SK-N-SH (cell line): ENCODE results near the gene HERC4. TPM values are rescaled to one million over a fixed set of nuclear protein-coding genes. Genes with fewer than 3 reads are reported as not detected.

ENCODE experiments used
- CTCF ChIA-PET: fragments of 300-600, 350-600 bp; formaldehyde crosslinking; extraction: SDS; loops from one replicate; lab custom pipeline; 2021; lab: Yijun Ruan, JAX
- POLR2A ChIA-PET: fragments of 350-600 bp; sonication (Branson Sonifier 250); formaldehyde crosslinking; extraction: SDS; loops from one replicate; lab custom pipeline; 2020; ENCODE audit warnings: antibody characterized with exemption, inconsistent platforms; lab: Yijun Ruan, JAX
- DNase-seq: peaks from one replicate; pipeline ENCODE4 v3.0.0; 2012
- H2AFZ ChIP-seq: fragments of 200-600 bp; sonication (generic); 2 replicates; pipeline ENCODE4 v1.8.1; 2016; ENCODE audit warnings: antibody characterized with exemption, mild to moderate bottlenecking, low read depth
- H3F3A ChIP-seq: fragments of 200-600 bp; sonication (generic); replicated peaks from 2 replicates; pipeline ENCODE3; 2016; ENCODE audit warnings: antibody characterized with exemption, mild to moderate bottlenecking; ENCODE audit not compliant: insufficient read depth
- H3K27ac ChIP-seq, 2 experiments: fragments of 200-500 bp in 1 of 2; fragments of 200-600 bp in 1 of 2; sonication (Bioruptor generic) in 1 of 2; sonication (generic), shearing (Covaris generic) in 1 of 2; 2 replicates each; pipeline versions ENCODE4 v1.5.1 to v1.6.1; 2014 to 2016; ENCODE audit warnings: low read depth in 2 of 2, inconsistent platforms in 1 of 2, low read length in 1 of 2, mild to moderate bottlenecking in 1 of 2, mixed read lengths in 1 of 2
- H3K27me3 ChIP-seq: fragments of 200-600 bp; sonication (generic), shearing (Covaris generic); 2 replicates; pipeline ENCODE4 v1.6.1; 2016; ENCODE audit warnings: mixed run types; ENCODE audit not compliant: insufficient read depth
- H3K36me3 ChIP-seq, 2 experiments: fragments of 200-500 bp in 1 of 2; fragments of 200-600 bp in 1 of 2; sonication (Bioruptor generic) in 1 of 2; sonication (generic) in 1 of 2; replicated peaks in 1 of 2; 2 replicates each; pipeline versions ENCODE3 to v1.5.1; 2014 to 2016; ENCODE audit warnings: low read length in 1 of 2, mild to moderate bottlenecking in 1 of 2; ENCODE audit not compliant: insufficient read depth in 2 of 2, control insufficient read depth in 1 of 2
- H3K4me1 ChIP-seq, 2 experiments: fragments of 200-500 bp in 1 of 2; fragments of 200-600 bp in 1 of 2; sonication (Bioruptor generic) in 1 of 2; sonication (generic), shearing (Covaris generic) in 1 of 2; 2 replicates each; pipeline versions ENCODE4 v1.5.1 to v1.6.1; 2014 to 2016; ENCODE audit warnings: low read depth in 1 of 2, low read length in 1 of 2, mixed run types in 1 of 2; ENCODE audit not compliant: insufficient read depth in 2 of 2, control insufficient read depth in 1 of 2
- H3K4me2 ChIP-seq: fragments of 200-600 bp; sonication (generic), shearing (Covaris generic); 2 replicates; pipeline ENCODE4 v1.6.1; 2017; ENCODE audit warnings: mixed run types
- H3K4me3 ChIP-seq, 2 experiments: fragments of 200-500 bp in 1 of 2; fragments of 200-600 bp in 1 of 2; sonication (Bioruptor generic) in 1 of 2; sonication (generic), shearing (Covaris generic) in 1 of 2; 2 replicates each; pipeline versions ENCODE4 v1.5.1 to v1.8.1; 2014 to 2016; ENCODE audit warnings: low read depth in 2 of 2, inconsistent platforms in 1 of 2, low read length in 1 of 2, mild to moderate bottlenecking in 1 of 2, mixed read lengths in 1 of 2, moderate library complexity in 1 of 2
- H3K79me2 ChIP-seq: fragments of 200-600 bp; sonication (generic); 2 replicates; pipeline ENCODE4 v1.8.1; 2017; ENCODE audit warnings: mild to moderate bottlenecking; ENCODE audit not compliant: insufficient read depth
- H3K9ac ChIP-seq: fragments of 200-600 bp; sonication (generic); 2 replicates; pipeline ENCODE4 v1.6.1; 2017; ENCODE audit warnings: mixed run types
- H3K9me2 ChIP-seq: fragments of 200-600 bp; sonication (generic); 2 replicates; pipeline ENCODE4 v1.6.1; 2017; ENCODE audit warnings: mixed run types
- H3K9me3 ChIP-seq: fragments of 200-600 bp; sonication (generic); 2 replicates; pipeline ENCODE4 v1.6.1; 2017; ENCODE audit warnings: mixed run types, mild to moderate bottlenecking, moderate library complexity
- H4K20me1 ChIP-seq: fragments of 200-600 bp; sonication (generic); 2 replicates; pipeline ENCODE4 v1.6.1; 2017; ENCODE audit warnings: mild to moderate bottlenecking, mixed run types; ENCODE audit not compliant: insufficient read depth
- EP300 ChIP-seq, 2 experiments: IDR thresholded peaks; 2 replicates each; pipeline versions ENCODE4 v1.4.0 to v1.6.1; 2012; ENCODE audit warnings: borderline replicate concordance in 1 of 2, low read depth in 1 of 2, low read length in 1 of 2
- EZH2phosphoT487 ChIP-seq: fragments of 200-600 bp; sonication (generic); IDR thresholded peaks from 2 replicates; pipeline ENCODE4 v1.6.1; 2017; ENCODE audit warnings: low read depth, mixed run types, mild to moderate bottlenecking, antibody characterized with exemption, moderate library complexity, borderline replicate concordance
- FOSL2 ChIP-seq: IDR thresholded peaks from 2 replicates; pipeline ENCODE4 v1.4.0; 2012; ENCODE audit warnings: low read depth, mild to moderate bottlenecking, moderate library complexity, borderline replicate concordance
- FOXJ3 ChIP-seq: sonication (generic); formaldehyde crosslinking; IDR thresholded peaks from 2 replicates; pipeline ENCODE4 v1.5.1; 2020; ENCODE audit warnings: mild to moderate bottlenecking, missing genetic modification reagents
- FOXM1 ChIP-seq: IDR thresholded peaks from 2 replicates; pipeline ENCODE4 v1.4.0; 2012; ENCODE audit warnings: low read depth, mild to moderate bottlenecking
- GABPA ChIP-seq: IDR thresholded peaks from 2 replicates; pipeline ENCODE4 v1.4.0; 2012; ENCODE audit warnings: low read depth, mild to moderate bottlenecking
- MXI1 ChIP-seq: IDR thresholded peaks from 2 replicates; pipeline ENCODE4 v1.6.1; 2012; ENCODE audit warnings: mild to moderate bottlenecking, low read depth, low read length, improper control_type of control experiment
- NRF1 ChIP-seq: IDR thresholded peaks from 2 replicates; pipeline ENCODE4 v1.6.1; 2012; ENCODE audit warnings: low read depth, mild to moderate bottlenecking, low read length
- RCOR1 ChIP-seq: fragments of 150-350 bp; IDR thresholded peaks from 2 replicates; pipeline ENCODE4 v1.6.1; 2017; ENCODE audit warnings: antibody characterized with exemption, low read length
- REST ChIP-seq: IDR thresholded peaks from 2 replicates; pipeline ENCODE4 v1.6.1; 2012; ENCODE audit warnings: mild to moderate bottlenecking, low read depth, low read length, moderate library complexity
- TAF1 ChIP-seq: IDR thresholded peaks from 2 replicates; pipeline ENCODE4 v1.6.1; 2012; ENCODE audit warnings: low read depth, mild to moderate bottlenecking, low read length, moderate library complexity, borderline replicate concordance
- TCF12 ChIP-seq: IDR thresholded peaks from 2 replicates; pipeline ENCODE4 v1.4.0; 2012
- TEAD4 ChIP-seq: IDR thresholded peaks from 2 replicates; pipeline ENCODE4 v1.4.0; 2012; ENCODE audit warnings: mild to moderate bottlenecking, borderline replicate concordance; ENCODE audit not compliant: insufficient read depth
- USF2 ChIP-seq: fragments of 150-350 bp; IDR thresholded peaks from 2 replicates; pipeline ENCODE4 v1.6.1; 2017; ENCODE audit warnings: antibody characterized with exemption, low read length, low read depth, borderline replicate concordance
- WGBS: methylation state at CpG from one replicate; pipeline ENCODE4 v1.1.6; 2017; ENCODE audit warnings: low lambda C conversion rate; 5-methylcytosine and 5-hydroxymethylcytosine counted together
- polyA plus RNA-seq, 3 experiments: library from polyadenylated mRNA; depleted of rRNA; stranded (reverse); fragments of >200 nt; gene quantifications; 2 replicates each; pipeline ENCODE4 v1.2.3, GENCODE V29; 2012
- TF ChIP-seq, protein P1 (sequence below): IDR thresholded peaks from 2 replicates; pipeline ENCODE4 v1.4.0; 2012; ENCODE audit warnings: low read depth, borderline replicate concordance
- TF ChIP-seq, protein P2 (sequence below): IDR thresholded peaks from 2 replicates; pipeline ENCODE4 v1.4.0; 2012; ENCODE audit warnings: low read depth
- TF ChIP-seq, protein P3 (sequence below): IDR thresholded peaks from 2 replicates; pipeline ENCODE4; 2012
- TF ChIP-seq, protein P4 (sequence below): IDR thresholded peaks from 2 replicates; pipeline ENCODE4 v1.4.0; 2012; ENCODE audit warnings: low read depth, borderline replicate concordance

Gene HERC4
- polyA plus RNA-seq, 1 of the 3 experiments (the other 2 are of a cell fraction): 16.2 TPM

GRCh38 chr10:67935223-67935622, 139.9 kb downstream of the HERC4 start:
- WGBS: 98% methylated on average over 9 of the region's 9 CpGs
- H3K9me3 ChIP-seq: no peaks in the 10 kb centered on the region
- H3K9ac ChIP-seq: no peak overlapping the region
- TF ChIP-seq, protein P1, sequence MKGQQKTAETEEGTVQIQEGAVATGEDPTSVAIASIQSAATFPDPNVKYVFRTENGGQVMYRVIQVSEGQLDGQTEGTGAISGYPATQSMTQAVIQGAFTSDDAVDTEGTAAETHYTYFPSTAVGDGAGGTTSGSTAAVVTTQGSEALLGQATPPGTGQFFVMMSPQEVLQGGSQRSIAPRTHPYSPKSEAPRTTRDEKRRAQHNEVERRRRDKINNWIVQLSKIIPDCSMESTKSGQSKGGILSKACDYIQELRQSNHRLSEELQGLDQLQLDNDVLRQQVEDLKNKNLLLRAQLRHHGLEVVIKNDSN: no peak
- TF ChIP-seq TCF12 (no peak), USF2 (no peak), NRF1 (no peak), GABPA (no peak), FOSL2 (no peak), MXI1 (no peak)
- TF ChIP-seq, protein P2, sequence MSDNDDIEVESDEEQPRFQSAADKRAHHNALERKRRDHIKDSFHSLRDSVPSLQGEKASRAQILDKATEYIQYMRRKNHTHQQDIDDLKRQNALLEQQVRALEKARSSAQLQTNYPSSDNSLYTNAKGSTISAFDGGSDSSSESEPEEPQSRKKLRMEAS: no peak
- TF ChIP-seq, protein P3, sequence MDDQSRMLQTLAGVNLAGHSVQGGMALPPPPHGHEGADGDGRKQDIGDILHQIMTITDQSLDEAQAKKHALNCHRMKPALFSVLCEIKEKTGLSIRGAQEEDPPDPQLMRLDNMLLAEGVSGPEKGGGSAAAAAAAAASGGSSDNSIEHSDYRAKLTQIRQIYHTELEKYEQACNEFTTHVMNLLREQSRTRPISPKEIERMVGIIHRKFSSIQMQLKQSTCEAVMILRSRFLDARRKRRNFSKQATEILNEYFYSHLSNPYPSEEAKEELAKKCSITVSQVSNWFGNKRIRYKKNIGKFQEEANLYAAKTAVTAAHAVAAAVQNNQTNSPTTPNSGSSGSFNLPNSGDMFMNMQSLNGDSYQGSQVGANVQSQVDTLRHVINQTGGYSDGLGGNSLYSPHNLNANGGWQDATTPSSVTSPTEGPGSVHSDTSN: no peak
- DNase-seq: no peak
- no peaks in the 10 kb centered on the region for H3K27me3 ChIP-seq
- ChIA-PET CTCF (no interaction called here), POLR2A (no interaction called here)
- H3K9me2 ChIP-seq: no peaks in the 10 kb centered on the region
- H3K36me3 ChIP-seq: peaks cover 53 to 76% of the 10 kb centered on the region in 2 experiments
- H4K20me1 ChIP-seq: no peaks in the 10 kb centered on the region
- no peaks in the 10 kb centered on the region for H3K79me2 ChIP-seq
- H3F3A ChIP-seq: peaks cover 9% of the 10 kb centered on the region
- H3K4me2 ChIP-seq: no peak overlapping the region
- H2AFZ ChIP-seq: no peak overlapping the region
- no peak overlapping the region for H3K27ac ChIP-seq
- 0 out of 4 replicates have a peak, but pooled peaks cover 0 to 10% of the 10 kb centered on the region in 2 experiments for H3K4me1 ChIP-seq
- no peak overlapping the region for H3K4me3 ChIP-seq

DNA sequence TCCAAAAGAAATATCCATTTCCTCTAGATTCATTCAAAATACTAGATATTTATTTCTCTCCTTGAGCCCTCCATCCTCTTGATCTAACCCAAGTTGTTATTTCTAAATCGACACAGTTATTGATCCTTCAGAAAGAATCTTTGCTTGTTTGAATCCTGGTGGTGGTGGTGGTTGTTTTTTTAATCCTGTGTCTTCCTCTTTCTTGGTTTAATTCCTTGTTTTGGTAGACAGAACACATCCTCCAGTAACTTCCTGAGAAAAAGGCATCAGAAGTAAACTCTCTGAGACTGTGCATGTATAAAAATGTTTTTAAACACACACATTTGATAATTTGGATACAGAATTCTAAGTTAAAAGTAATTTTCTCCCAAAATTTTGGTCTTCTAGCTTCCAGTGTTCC, 140.7 kb downstream of the HERC4 start:
- no peak overlapping the region for H3K27ac ChIP-seq
- TF ChIP-seq, protein P4, sequence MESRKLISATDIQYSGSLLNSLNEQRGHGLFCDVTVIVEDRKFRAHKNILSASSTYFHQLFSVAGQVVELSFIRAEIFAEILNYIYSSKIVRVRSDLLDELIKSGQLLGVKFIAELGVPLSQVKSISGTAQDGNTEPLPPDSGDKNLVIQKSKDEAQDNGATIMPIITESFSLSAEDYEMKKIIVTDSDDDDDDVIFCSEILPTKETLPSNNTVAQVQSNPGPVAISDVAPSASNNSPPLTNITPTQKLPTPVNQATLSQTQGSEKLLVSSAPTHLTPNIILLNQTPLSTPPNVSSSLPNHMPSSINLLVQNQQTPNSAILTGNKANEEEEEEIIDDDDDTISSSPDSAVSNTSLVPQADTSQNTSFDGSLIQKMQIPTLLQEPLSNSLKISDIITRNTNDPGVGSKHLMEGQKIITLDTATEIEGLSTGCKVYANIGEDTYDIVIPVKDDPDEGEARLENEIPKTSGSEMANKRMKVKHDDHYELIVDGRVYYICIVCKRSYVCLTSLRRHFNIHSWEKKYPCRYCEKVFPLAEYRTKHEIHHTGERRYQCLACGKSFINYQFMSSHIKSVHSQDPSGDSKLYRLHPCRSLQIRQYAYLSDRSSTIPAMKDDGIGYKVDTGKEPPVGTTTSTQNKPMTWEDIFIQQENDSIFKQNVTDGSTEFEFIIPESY: no peak
- TF ChIP-seq REST (no peak), EZH2phosphoT487 (no peak), EP300 (IDR thresholded peaks at IDR 0.05; ENCODE audit: borderline replicate concordance in 1 of 2, low read depth in 1 of 2, low read length in 1 of 2) (no peak), TEAD4 (no peak), MXI1 (no peak), TCF12 (no peak), GABPA (no peak), TAF1 (no peak), RCOR1 (no peak), FOXM1 (no peak), FOXJ3 (CRISPR knock-in tag) (no peak)
- TF ChIP-seq, protein P1: no peak

More for the DNA sequence above, 140.7 kb downstream of the HERC4 start:
- Histone ChIP-seq H3K79me2 (no peaks in the 10 kb centered on the region), H3K9me3 (no peaks in the 10 kb centered on the region), H3F3A (peaks cover 9% of the 10 kb centered on the region), H3K4me2 (no peak overlapping the region), H3K9me2 (no peaks in the 10 kb centered on the region), H3K4me3 (no peak overlapping the region), H4K20me1 (no peaks in the 10 kb centered on the region), H3K9ac (no peak overlapping the region), H2AFZ (no peak overlapping the region), H3K27me3 (no peaks in the 10 kb centered on the region), H3K36me3 (peaks cover 51 to 84% of the 10 kb centered on the region in 2 experiments), H3K4me1 (0 out of 4 replicates have a peak, but pooled peaks cover 0 to 10% of the 10 kb centered on the region in 2 experiments)
- 97% methylated on average over 1 of the region's 1 CpG for WGBS
- no peak for DNase-seq
- ChIA-PET POLR2A (no interaction called here), CTCF (no interaction called here)
